ENCODE results near the gene PDCD1LG2.

The PDCD1LG2 gene

DNA sequence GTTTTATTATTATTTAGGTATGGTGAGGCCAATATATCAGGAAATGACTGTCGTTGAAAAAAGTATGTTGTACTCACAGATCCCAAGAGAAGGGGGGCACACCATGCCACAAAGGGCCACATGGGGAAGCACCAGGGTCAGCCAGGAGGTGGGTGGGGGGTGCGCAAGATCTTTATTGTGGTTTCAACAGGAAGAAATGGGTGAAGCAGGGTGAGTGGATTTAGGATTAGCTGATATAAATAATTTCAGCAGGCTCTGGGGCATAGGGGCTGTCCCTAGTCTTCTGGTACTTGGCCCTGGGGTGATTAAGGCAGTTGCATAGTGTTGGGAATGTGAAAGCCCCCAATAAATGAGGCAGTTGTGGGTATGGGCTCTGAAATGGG, 8.6 kb downstream of the PDCD1LG2 start:
- FAIRE-seq (peak; percentile 21), DNase-seq (ENCODE audit: extremely low spot score, insufficient read length, low read depth) (no peak)

- FAIRE-seq: no peak
- no peak for DNase-seq (ENCODE audit: extremely low spot score, insufficient read length, low read depth)
These were observed 13.8 kb downstream of the PDCD1LG2 start for GRCh38 chr9:5524090-5524489.

DNA sequence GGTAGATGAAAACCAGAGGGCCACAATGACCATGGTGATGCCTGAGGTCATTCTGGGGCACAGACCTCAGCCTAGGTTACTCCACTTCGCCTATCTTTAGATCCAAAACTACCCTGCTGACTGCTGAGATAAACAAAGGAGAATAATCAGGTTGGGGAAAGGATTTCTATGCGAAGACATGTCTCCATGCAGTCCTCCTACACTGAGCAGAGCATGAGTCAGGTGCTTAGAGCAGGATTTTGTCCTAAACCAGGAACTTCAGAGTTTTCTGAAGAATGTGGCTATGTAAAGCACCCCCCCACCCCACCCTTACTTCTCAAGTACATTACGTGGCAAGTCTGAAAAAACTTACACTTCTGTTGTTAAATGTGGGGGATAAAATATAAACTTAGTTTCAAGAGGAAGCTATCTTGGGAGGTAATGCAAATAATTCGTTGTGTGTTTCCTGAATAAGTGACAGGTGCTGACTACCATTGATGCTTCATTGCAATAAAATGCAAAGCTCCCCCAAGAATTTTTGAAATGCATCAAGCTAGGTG, 19.4 kb downstream of the PDCD1LG2 start:
- FAIRE-seq (peak; percentile 89), DNase-seq (ENCODE audit: extremely low spot score, insufficient read length, low read depth) (no peak)

- FAIRE-seq: peak; percentile 90
- no peak for DNase-seq (ENCODE audit: extremely low spot score, insufficient read length, low read depth)
These were observed 21.0 kb downstream of the PDCD1LG2 start for GRCh38 chr9:5531101-5531882.

GRCh38 chr9:5532306-5532705, 22.0 kb downstream of the PDCD1LG2 start:
- DNase-seq (ENCODE audit: extremely low spot score, insufficient read length, low read depth) (no peak), FAIRE-seq (peak; percentile 73)

- no peak for DNase-seq (ENCODE audit: extremely low spot score, insufficient read length, low read depth)
- no peak for FAIRE-seq
These were observed 22.5 kb downstream of the PDCD1LG2 start for GRCh38 chr9:5532790-5533189.

- DNase-seq (ENCODE audit: extremely low spot score, insufficient read length, low read depth) (no peak), FAIRE-seq (peak; percentile 68)
These were observed 26.4 kb downstream of the PDCD1LG2 start for GRCh38 chr9:5536684-5537083.

DNA sequence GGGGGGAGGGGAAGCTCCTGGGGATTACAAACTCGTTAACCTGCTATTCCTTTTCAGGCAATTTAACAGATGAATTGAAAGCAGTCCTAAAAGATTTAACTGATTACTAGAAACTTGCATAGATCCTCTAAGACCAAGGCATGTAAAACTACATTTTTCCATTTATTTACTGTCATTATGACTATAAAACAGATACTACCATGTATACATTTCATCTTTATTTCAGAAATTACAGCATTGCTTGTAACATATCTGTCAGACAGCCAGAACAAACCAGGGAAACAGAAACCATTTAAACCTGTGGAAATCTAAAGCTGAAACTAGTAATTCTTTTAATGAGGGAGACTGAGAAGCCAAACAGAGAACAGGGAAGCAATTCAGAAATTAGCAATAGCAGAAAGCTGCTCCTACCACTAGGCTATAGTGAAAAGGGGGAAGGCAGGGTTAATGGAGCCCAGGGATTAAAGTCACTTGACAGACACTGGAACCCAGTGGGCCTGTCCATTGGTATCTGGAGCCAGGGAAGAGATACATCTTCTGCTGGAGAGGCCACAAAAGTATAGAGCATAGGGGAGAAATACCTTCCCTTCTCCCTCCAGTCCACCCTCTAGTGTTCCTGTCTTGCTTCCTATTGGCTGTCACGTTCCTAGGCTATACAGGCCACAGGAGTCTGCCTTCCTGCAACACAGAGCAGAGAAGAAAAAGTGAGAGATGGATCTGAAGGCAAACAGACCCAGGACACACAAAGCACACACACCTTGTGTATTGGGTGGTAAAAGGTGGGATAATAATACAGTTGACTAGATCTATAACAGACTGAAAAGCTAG, 33.8 kb downstream of the PDCD1LG2 start:
- FAIRE-seq: no peak

DNA sequence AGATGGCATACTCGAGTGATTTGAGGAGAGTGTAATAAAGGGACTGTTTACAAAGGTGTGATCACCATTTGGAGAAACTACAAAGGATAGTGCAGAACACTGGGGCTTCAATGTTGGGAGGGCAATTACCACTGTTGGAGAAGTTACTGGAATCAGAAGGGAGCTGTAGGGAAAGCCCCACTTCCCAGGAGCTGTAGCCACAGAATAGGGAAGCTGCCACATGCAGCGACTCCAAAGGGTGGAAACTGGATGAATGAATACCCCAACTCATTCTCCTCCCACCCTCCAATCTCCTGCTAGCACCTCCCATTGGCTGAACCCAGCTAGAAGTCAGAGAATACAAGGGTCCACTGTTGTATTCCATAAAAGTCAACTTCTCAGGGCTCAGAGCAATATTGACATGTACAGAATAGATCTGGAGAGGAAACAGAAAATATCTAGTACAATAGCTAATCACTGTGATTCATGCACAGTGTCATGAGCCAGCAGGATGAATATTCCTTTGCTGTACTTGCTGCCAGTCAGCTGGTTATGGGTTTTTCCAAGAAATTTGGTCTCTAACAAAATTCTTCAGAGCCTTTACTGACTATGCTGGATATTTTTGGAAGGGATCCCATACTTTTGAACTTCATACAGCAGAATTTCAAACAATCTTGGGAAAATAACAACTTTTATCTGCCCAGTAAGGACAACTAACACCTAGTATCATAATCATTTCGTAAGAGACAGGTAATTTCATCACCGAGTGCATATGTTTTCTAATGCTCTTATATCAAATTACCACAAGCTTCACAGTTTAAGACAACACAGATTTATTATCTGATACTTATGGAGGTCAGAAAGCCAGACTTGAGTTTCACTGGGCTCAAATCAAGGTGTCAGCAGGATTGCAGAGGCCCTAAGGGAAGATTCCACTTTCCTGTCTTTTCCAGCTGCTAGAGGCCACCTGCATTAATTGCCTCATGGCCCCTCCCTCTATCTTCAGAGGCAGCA, 39.6 kb downstream of the PDCD1LG2 start:
- no peak for DNase-seq (ENCODE audit: extremely low spot score, insufficient read length, low read depth)
- no peak for FAIRE-seq

More for the DNA sequence above, 33.8 kb downstream of the PDCD1LG2 start:
- no peak for DNase-seq (ENCODE audit: extremely low spot score, insufficient read length, low read depth)

DNA sequence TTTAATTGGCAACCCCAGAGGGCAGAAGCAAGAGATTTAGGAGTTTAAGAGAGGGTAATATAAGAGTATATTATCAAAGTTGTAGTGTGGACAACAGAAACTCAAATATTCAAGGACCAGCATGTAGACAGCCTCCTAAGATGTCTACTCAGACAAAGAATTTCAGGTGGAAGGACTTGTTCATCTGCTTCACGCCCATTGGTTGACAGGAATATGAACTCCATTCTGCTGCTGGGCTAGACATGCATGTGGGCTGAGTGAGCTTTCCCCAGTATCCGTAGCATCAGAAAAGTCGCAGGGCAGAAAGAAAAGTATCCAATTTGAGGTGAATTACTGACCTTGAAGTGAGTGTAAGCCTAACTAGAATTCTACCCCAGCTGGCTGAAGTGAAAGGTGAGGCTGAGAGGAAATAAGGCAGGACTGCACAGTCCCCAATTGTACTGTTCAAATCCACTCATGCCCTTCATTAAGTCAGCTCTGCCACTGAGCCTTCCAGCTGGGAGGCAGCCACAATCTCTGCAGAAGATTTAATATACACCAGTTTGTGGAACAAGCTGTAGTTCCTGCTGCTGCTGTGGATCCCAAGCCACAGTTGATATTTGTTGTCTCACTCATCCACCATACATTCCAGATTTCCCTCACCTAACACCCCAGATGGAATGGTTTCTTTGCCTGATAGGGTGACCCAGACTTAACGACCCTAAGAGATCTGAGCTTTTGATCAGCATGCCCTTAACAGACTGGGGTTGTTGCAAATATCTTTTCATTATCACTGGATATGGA, 41.2 kb downstream of the PDCD1LG2 start:
- no peak for FAIRE-seq
- DNase-seq (ENCODE audit: extremely low spot score, insufficient read length, low read depth): no peak

GRCh38 chr9:5552301-5552700, 42.0 kb downstream of the PDCD1LG2 start:
- no peak for DNase-seq (ENCODE audit: extremely low spot score, insufficient read length, low read depth)
- FAIRE-seq: no peak

GRCh38 chr9:5553211-5553610, 42.9 kb downstream of the PDCD1LG2 start:
- FAIRE-seq (no peak), DNase-seq (ENCODE audit: extremely low spot score, insufficient read length, low read depth) (no peak)

- peak; percentile 29 for DNase-seq (ENCODE audit: extremely low spot score, insufficient read length, low read depth)
- peak; percentile 84 for FAIRE-seq
These were observed 43.9 kb downstream of the PDCD1LG2 start for GRCh38 chr9:5554254-5554653.

DNA sequence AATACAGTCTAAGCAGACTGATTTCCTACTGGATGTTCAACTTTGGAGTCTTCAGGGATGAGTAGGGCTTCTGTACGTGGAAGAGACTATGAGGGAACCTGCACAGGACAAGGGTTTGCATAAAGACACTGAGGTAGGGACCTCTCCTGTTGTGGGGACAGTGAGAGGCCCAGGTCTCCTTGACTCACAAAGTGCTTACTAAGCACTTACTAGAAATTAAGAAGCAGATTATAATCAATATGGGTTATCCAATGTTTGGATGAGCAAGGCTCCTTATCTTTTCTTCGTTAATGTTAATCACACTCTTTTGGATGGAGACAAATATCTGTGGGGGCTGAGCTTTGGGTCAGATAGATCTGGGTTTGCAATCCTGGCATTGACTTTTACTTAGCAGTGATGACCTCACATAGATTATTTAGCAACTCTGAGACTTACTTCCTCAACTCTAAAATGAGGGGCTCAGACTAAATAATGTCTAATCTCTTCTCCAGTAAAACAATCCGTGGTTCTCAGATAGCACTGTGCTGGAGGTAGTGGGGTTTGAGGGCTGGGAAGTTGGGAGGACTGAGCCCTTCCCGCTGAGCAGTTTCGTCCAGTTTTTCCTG, 45.9 kb downstream of the PDCD1LG2 start:
- FAIRE-seq (no peak), DNase-seq (ENCODE audit: extremely low spot score, insufficient read length, low read depth) (no peak)

- peak; percentile 17 for DNase-seq (ENCODE audit: extremely low spot score, insufficient read length, low read depth)
- FAIRE-seq: peak; percentile 95
These were observed 47.6 kb downstream of the PDCD1LG2 start for GRCh38 chr9:5557606-5558587.

DNA sequence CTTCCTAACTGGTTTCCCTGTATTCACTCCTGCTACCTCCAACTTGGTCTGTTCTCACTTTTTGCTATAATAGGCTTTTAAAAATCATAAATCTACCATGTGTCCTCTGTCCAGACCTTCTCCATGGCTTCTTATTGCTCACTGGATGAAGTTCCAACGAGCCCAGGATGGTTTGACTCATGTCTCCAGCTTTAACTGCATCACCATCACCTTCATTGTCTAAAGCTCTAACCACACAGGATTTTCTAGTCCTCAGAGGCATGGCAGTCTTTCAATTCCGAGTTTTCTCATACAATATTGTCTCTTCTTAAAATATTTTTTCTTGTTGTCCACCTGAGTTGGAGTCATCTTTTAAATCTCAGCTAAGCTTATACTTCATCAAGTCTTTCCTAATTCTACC, 49.3 kb downstream of the PDCD1LG2 start:
- DNase-seq (ENCODE audit: extremely low spot score, insufficient read length, low read depth): no peak
- no peak for FAIRE-seq

DNA sequence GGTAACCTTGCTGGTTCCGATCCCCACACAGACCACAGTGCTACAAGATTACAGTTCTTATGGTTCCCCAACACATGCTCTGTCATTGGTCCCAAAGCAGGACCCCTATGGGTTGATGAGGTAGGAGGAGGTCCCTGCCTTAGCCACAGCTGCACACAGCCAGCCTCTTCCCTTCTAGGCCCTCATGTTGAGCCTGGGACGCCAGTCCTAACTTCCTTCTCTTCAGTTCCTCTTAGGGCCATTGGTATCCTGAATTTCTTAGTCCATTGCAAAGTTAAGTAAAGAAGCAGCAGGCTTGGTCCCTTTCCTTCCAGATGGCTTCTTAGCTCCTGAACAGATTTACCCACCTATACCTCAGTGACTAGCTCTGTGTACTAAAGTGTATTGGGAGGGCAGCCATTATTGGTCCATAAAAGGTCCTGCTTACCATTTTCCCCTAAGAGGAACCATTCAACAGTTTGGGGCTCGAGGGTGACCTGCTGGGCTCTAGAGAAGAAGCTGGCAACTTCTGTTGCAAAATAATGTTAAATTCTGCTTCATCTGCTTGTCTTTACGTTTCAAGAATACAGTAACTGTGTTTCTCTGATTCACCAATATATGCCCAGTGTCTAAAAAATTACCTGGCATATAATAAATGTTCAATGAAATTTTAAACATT, 50.2 kb downstream of the PDCD1LG2 start:
- DNase-seq (ENCODE audit: extremely low spot score, insufficient read length, low read depth): no peak
- no peak for FAIRE-seq

Data from GM18507 (cell line).